ENCODE data around the gene LIME1. TPM values are rescaled to one million over a fixed set of nuclear protein-coding genes. Genes with fewer than 3 reads are reported as not detected.

LIME1 gene
- total RNA-seq, 1 experiment from 2014 or later: 27.4 TPM

DNA sequence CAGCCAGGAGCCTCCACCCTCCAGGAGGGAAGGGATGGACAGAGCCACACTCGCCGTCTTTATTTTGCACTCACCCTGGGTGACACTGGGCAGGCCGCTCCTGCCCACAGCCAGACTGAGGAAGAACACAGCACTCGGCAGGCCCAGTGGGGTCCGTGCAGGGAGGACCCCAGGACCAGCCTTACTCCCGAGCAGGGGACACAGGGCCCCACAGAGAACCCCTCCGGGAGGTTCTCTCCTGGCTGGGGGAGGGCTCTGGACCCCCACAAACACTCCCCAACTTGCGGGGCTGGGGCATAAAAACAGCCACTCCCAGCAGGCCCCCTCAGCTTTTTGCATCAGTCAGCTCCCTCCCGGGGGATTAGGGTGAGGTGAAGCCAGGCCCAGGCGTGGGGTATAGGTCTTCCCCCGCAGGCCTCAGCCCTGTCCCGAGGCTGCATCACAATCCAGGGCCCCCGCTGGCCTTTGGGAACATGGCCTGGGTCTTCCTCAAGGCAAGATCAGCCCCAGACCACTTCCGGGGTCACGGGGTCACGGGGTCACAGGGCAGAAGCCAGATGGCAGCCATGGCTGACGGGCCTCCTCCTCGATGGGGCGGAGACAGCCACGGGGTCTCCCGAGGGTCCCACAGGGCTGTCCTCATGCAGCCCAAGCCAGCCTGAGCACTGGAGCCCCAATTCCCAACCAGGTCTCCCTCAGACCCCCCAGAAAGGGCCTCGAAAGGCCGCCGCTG, 36.8 kb upstream of the LIME1 start:
- intact Hi-C loops (cut with micrococcal nuclease): loop anchor here (5.0 to 10.0 kb wide), 4 partner anchors 117 to 355 kb away; partner anchors contain the start of genes PTK6 and UCKL1
- peak overlapping the region; percentile 91 for H3K27ac ChIP-seq (ENCODE audit: low read depth, low read length)
- no peaks in the 10 kb centered on the region for H4K20me1 ChIP-seq (ENCODE audit: insufficient read depth)
- H3K36me3 ChIP-seq (ENCODE audit: control insufficient read depth in 1 of 2, insufficient read depth in 2 of 2, low read length in 2 of 2): peaks cover 0 to 11% of the 10 kb centered on the region in 2 experiments; a peak in 1 of 4 replicates
- peak overlapping the region; percentile 78 for H3K4me2 ChIP-seq (ENCODE audit: low read length)
- TSS peak; percentile 29 for BruUV-seq (replicated peaks)
- DNase-seq (ENCODE audit: low read depth, low spot score): no peak
- ATAC-seq: peak; percentile 26
- POLR2A ChIA-PET: interaction anchor here (1.3 to 3.1 kb wide), 6 partner anchors 8 to 166 kb away, joined by 3 to 12 read pairs (median 7); partner anchors contain the start of genes ARFRP1, RTEL1, TPD52L2 and ZGPAT
- peak overlapping the region; percentile 37 to 41 for H3K4me3 ChIP-seq (replicated peaks in 1 of 2; ENCODE audit: low read depth in 1 of 2, low read length in 2 of 2)
- CTCF ChIA-PET: interaction anchor here (1.4 to 1.6 kb wide), 2 partner anchors 8 to 162 kb away, joined by 3 to 6 read pairs; partner anchors contain the start of genes ARFRP1, PTK6 and ZGPAT
- H3K9me3 ChIP-seq (ENCODE audit: control insufficient read depth in 1 of 2, insufficient read depth in 1 of 2, low read depth in 1 of 2, low read length in 2 of 2): no peaks in the 10 kb centered on the region
- peak overlapping the region; percentile 71 for H3K9ac ChIP-seq (ENCODE audit: low read length)
- H3K79me2 ChIP-seq (ENCODE audit: insufficient read depth, low read length): peaks cover 10% of the 10 kb centered on the region; the same call in 1 of the 2 replicates
- no peaks in the 10 kb centered on the region for H3K9me2 ChIP-seq (ENCODE audit: insufficient read depth)
- no peak overlapping the region for H2AFZ ChIP-seq (ENCODE audit: low read depth, low read length, poor library complexity, severe bottlenecking)
- RAD21 ChIA-PET (ENCODE audit: low non-redundant PET in 1 of 2, low total read pairs in 2 of 2, uncharacterized antibody in 2 of 2, unreplicated experiment in 2 of 2): no interaction called here
- peaks cover 35 to 78% of the 10 kb centered on the region in 2 experiments for H3K4me1 ChIP-seq (ENCODE audit: control insufficient read depth in 1 of 2, insufficient read depth in 2 of 2, low read length in 2 of 2)
- H3K27me3 ChIP-seq (ENCODE audit: insufficient read depth, low read length): no peaks in the 10 kb centered on the region
- TF ChIP-seq SP1 (IDR thresholded peaks at IDR 0.05; ENCODE audit: low read depth) (no peak), POLR2AphosphoS5 (IDR thresholded peaks at IDR 0.05; ENCODE audit: low read depth, low read length) (peak; percentile 42)

DNA sequence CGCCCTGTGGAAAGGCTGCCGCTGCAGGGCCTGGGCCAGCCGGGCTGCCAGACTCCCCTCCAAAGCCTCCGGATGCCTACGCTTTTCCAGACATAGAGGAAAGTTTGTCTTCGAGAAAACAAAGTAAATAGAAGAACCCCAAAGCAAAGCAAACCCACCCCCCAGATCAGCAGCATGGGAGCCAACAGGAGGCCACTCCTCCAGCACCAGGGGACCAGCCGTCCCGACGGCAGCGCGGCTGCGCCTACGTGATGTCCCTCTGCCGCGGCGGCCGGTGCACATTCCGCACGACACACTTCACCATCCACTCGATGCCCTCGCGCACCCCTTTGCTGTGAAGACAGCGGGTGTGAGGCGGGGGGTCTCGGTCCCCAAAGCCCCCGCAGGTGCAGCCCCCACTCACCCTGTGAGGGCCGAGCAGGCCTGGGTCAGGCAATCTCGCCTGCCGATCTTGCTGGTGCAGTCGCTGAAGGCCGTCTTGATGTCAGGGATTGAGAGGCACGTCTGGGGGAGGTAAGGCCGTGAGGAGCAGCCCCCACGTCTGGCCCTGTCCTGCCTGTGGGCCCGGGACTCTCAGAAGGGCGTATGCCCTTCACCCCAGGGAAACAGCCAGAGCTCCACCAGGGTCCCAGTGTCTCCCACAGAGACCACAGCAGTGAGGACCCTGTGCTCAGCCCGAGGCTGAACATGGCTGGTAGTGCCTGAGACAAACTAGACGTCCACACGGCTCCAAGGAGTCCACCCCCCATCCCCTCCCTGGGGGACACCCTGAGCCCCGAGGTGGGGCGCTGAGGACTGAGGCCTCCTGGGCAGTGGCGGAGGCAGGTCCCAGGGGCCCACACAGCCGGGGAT, 36.0 kb upstream of the LIME1 start:
- no peaks in the 10 kb centered on the region for H3K9me3 ChIP-seq (ENCODE audit: control insufficient read depth in 1 of 2, insufficient read depth in 1 of 2, low read depth in 1 of 2, low read length in 2 of 2)
- intact Hi-C loops (cut with micrococcal nuclease): loop anchor here (10.0 kb wide), 1 partner anchor 354 kb away; no protein-coding TSS in a partner anchor
- no TSS peak for BruUV-seq (replicated peaks)
- RAD21 ChIA-PET (ENCODE audit: low non-redundant PET in 1 of 2, low total read pairs in 2 of 2, uncharacterized antibody in 2 of 2, unreplicated experiment in 2 of 2): no interaction called here
- DNase-seq (ENCODE audit: low read depth, low spot score) (no peak), ATAC-seq (no peak)
- H3K27me3 ChIP-seq (ENCODE audit: insufficient read depth, low read length): no peaks in the 10 kb centered on the region
- peak overlapping the region; percentile 91 for H3K27ac ChIP-seq (ENCODE audit: low read depth, low read length)
- no peak overlapping the region for H3K4me3 ChIP-seq (replicated peaks in 1 of 2; ENCODE audit: low read depth in 1 of 2, low read length in 2 of 2)
- H3K79me2 ChIP-seq (ENCODE audit: insufficient read depth, low read length): peaks cover 18% of the 10 kb centered on the region
- CTCF ChIA-PET: no interaction called here
- H3K4me2 ChIP-seq (ENCODE audit: low read length): peak overlapping the region; percentile 78
- H3K9ac ChIP-seq (ENCODE audit: low read length): peak overlapping the region; percentile 71
- H2AFZ ChIP-seq (ENCODE audit: low read depth, low read length, poor library complexity, severe bottlenecking): no peak overlapping the region
- peaks cover 35 to 75% of the 10 kb centered on the region in 2 experiments for H3K4me1 ChIP-seq (ENCODE audit: control insufficient read depth in 1 of 2, insufficient read depth in 2 of 2, low read length in 2 of 2)
- no peaks in the 10 kb centered on the region for H4K20me1 ChIP-seq (ENCODE audit: insufficient read depth)
- POLR2A ChIA-PET: interaction anchor here (1.0 kb wide), 1 partner anchor 17 kb away, joined by 3 read pairs; no protein-coding TSS in a partner anchor
- no peaks in the 10 kb centered on the region for H3K9me2 ChIP-seq (ENCODE audit: insufficient read depth)
- TF ChIP-seq POLR2AphosphoS5 (IDR thresholded peaks at IDR 0.05; ENCODE audit: low read depth, low read length) (no peak; the same call in 1 of the 2 replicates), SP1 (IDR thresholded peaks at IDR 0.05; ENCODE audit: low read depth) (no peak), MAX (IDR thresholded peaks at IDR 0.05) (no peak), SIN3A (IDR thresholded peaks at IDR 0.05; ENCODE audit: low read depth) (no peak), SRF (IDR thresholded peaks at IDR 0.05; ENCODE audit: low read depth) (no peak), JUND (IDR thresholded peaks at IDR 0.05) (no peak), CBX3 (IDR thresholded peaks at IDR 0.05; ENCODE audit: low read depth) (no peak)
- peaks cover 1 to 15% of the 10 kb centered on the region in 2 experiments; a peak in 2 of 4 replicates for H3K36me3 ChIP-seq (ENCODE audit: control insufficient read depth in 1 of 2, insufficient read depth in 2 of 2, low read length in 2 of 2)
